Measurements from ENCODE around the gene ATP6AP2. TPM values are rescaled to one million over a fixed set of nuclear protein-coding genes. Genes with fewer than 3 reads are reported as not detected.
"Not testable (repeated sequence)": the region's sequence is repeated elsewhere in the genome, so short reads cannot be mapped to it uniquely, and the experiment has no call there.

Gene ATP6AP2
- total and polyA plus RNA-seq, 2 experiments from 2014 or later: 50.5 to 164 TPM

GRCh38 chrX:40578039-40578695, 2.6 kb upstream of the ATP6AP2 start:
- peaks cover 4% of the 10 kb centered on the region for H3K4me1 ChIP-seq (ENCODE audit: low read depth)
- no peaks in the 10 kb centered on the region for H3K9me3 ChIP-seq (ENCODE audit: low read depth)
- H3K36me3 ChIP-seq: no peaks in the 10 kb centered on the region
- no peak for TF ChIP-seq CTCF (IDR thresholded peaks at IDR 0.05; ENCODE audit: low read depth, low read length)
- no peaks in the 10 kb centered on the region for H3K27me3 ChIP-seq
- no peak overlapping the region for H3K27ac ChIP-seq
- no peak overlapping the region for H3K4me3 ChIP-seq
- DNase-seq (ENCODE audit: low read depth in 1 of 2, low spot score in 1 of 2): no peak

GRCh38 chrX:40579141-40579540, 1.6 kb upstream of the ATP6AP2 start:
- peaks cover 4% of the 10 kb centered on the region for H3K4me1 ChIP-seq (ENCODE audit: low read depth)
- no peak for TF ChIP-seq CTCF (IDR thresholded peaks at IDR 0.05; ENCODE audit: low read depth, low read length)
- H3K27me3 ChIP-seq: no peaks in the 10 kb centered on the region
- H3K27ac ChIP-seq: no peak overlapping the region
- H3K4me3 ChIP-seq: no peak overlapping the region
- DNase-seq (ENCODE audit: low read depth in 1 of 2, low spot score in 1 of 2): no peak
- no peaks in the 10 kb centered on the region for H3K36me3 ChIP-seq
- H3K9me3 ChIP-seq (ENCODE audit: low read depth): no peaks in the 10 kb centered on the region

- TF ChIP-seq CTCF (IDR thresholded peaks at IDR 0.05; ENCODE audit: low read depth, low read length): no peak
- no peaks in the 10 kb centered on the region for H3K36me3 ChIP-seq
- H3K27me3 ChIP-seq: no peaks in the 10 kb centered on the region
- peak overlapping the region; percentile 86 for H3K4me3 ChIP-seq
- H3K4me1 ChIP-seq (ENCODE audit: low read depth): peaks cover 4% of the 10 kb centered on the region
- no peak for DNase-seq (ENCODE audit: low read depth in 1 of 2, low spot score in 1 of 2)
- no peaks in the 10 kb centered on the region for H3K9me3 ChIP-seq (ENCODE audit: low read depth)
- peak overlapping the region; percentile 63 for H3K27ac ChIP-seq
These were observed 752 bp upstream of the ATP6AP2 start for GRCh38 chrX:40579900-40580536.

GRCh38 chrX:40581336-40581920, 658 bp downstream of the ATP6AP2 start:
- Histone ChIP-seq H3K9me3 (ENCODE audit: low read depth) (no peaks in the 10 kb centered on the region), H3K36me3 (no peaks in the 10 kb centered on the region), H3K4me3 (peak overlapping the region; percentile 86), H3K27me3 (no peaks in the 10 kb centered on the region), H3K4me1 (ENCODE audit: low read depth) (peaks cover 4% of the 10 kb centered on the region), H3K27ac (peak overlapping the region; percentile 92)
- no peak for TF ChIP-seq CTCF (IDR thresholded peaks at IDR 0.05; ENCODE audit: low read depth, low read length)
- DNase-seq (ENCODE audit: low read depth in 1 of 2, low spot score in 1 of 2): peak in 1 of 2 donors; percentile 24

- not testable (repeated sequence) for DNase-seq (ENCODE audit: low read depth in 1 of 2, low spot score in 1 of 2); H3K27me3 ChIP-seq; H3K4me1 ChIP-seq (ENCODE audit: low read depth); H3K4me3 ChIP-seq; H3K27ac ChIP-seq; H3K36me3 ChIP-seq; H3K9me3 ChIP-seq (ENCODE audit: low read depth)
These were observed 1.4 kb downstream of the ATP6AP2 start for GRCh38 chrX:40582178-40582577.

GRCh38 chrX:40582811-40583210, 2.0 kb downstream of the ATP6AP2 start:
- Histone ChIP-seq H3K36me3 (no peaks in the 10 kb centered on the region), H3K27ac (no peak overlapping the region), H3K4me1 (ENCODE audit: low read depth) (peaks cover 5% of the 10 kb centered on the region), H3K4me3 (no peak overlapping the region), H3K27me3 (no peaks in the 10 kb centered on the region), H3K9me3 (ENCODE audit: low read depth) (no peaks in the 10 kb centered on the region)
- no peak for TF ChIP-seq CTCF (IDR thresholded peaks at IDR 0.05; ENCODE audit: low read depth, low read length)
- no peak for DNase-seq (ENCODE audit: low read depth in 1 of 2, low spot score in 1 of 2)

- H3K4me1 ChIP-seq (ENCODE audit: low read depth); H3K9me3 ChIP-seq (ENCODE audit: low read depth); H3K36me3 ChIP-seq; H3K4me3 ChIP-seq; H3K27me3 ChIP-seq; DNase-seq (ENCODE audit: low read depth in 1 of 2, low spot score in 1 of 2): not testable (repeated sequence)
- H3K27ac ChIP-seq: peak overlapping the region; percentile 3
These were observed 6.9 kb downstream of the ATP6AP2 start for GRCh38 chrX:40587623-40588022.

- not testable (repeated sequence) for H3K36me3 ChIP-seq; H3K27ac ChIP-seq; H3K4me1 ChIP-seq (ENCODE audit: low read depth); H3K9me3 ChIP-seq (ENCODE audit: low read depth); H3K27me3 ChIP-seq; DNase-seq (ENCODE audit: low read depth in 1 of 2, low spot score in 1 of 2); H3K4me3 ChIP-seq
These were observed 9.0 kb downstream of the ATP6AP2 start for GRCh38 chrX:40589616-40590321.

Data from cardiac muscle cell (in vitro differentiated cells and primary cell).